H9 (cell line): ENCODE results near the gene KIF26B. TPM values are rescaled to one million over a fixed set of nuclear protein-coding genes. Genes with fewer than 3 reads are reported as not detected.

ENCODE experiments used
- DNase-seq: peaks from one replicate; pipeline ENCODE4 v3.0.0-alpha.2; 2017
- H2AFZ ChIP-seq: one replicate; pipeline ENCODE4 v1.6.1; 2013; ENCODE audit warnings: mild to moderate bottlenecking, low read length, control low read depth, moderate library complexity
- H2AK5ac ChIP-seq: 2 replicates; pipeline ENCODE4 v1.6.1; 2013; ENCODE audit warnings: low read length, control low read depth, mixed read lengths; ENCODE audit not compliant: insufficient read length
- H2BK120ac ChIP-seq: one replicate; pipeline ENCODE4 v1.6.1; 2013; ENCODE audit warnings: low read depth, mild to moderate bottlenecking, low read length, control low read depth, inconsistent platforms; ENCODE audit not compliant: poor library complexity, severe bottlenecking
- H2BK12ac ChIP-seq: 2 replicates; pipeline ENCODE4 v1.6.1; 2013; ENCODE audit warnings: low read length, control low read depth, mixed read lengths, low read depth; ENCODE audit not compliant: insufficient read length
- H2BK15ac ChIP-seq: 2 replicates; pipeline ENCODE4 v1.6.1; 2013; ENCODE audit warnings: low read depth, low read length, control low read depth
- H2BK20ac ChIP-seq: one replicate; pipeline ENCODE4 v1.6.1; 2013; ENCODE audit warnings: low read depth, mild to moderate bottlenecking, low read length, control low read depth, inconsistent platforms; ENCODE audit not compliant: poor library complexity, severe bottlenecking
- H2BK5ac ChIP-seq: 2 replicates; pipeline ENCODE4 v1.6.1; 2013; ENCODE audit warnings: low read length, control low read depth, mixed read lengths; ENCODE audit not compliant: insufficient read length
- H3K14ac ChIP-seq: 2 replicates; pipeline ENCODE4 v1.6.1; 2013; ENCODE audit warnings: low read length, control low read depth; ENCODE audit not compliant: insufficient read depth
- H3K18ac ChIP-seq: 2 replicates; pipeline ENCODE4 v1.6.1; 2013; ENCODE audit warnings: low read depth, mild to moderate bottlenecking, mixed read lengths, low read length, control low read depth; ENCODE audit not compliant: insufficient read length
- H3K23ac ChIP-seq: 2 replicates; pipeline ENCODE4 v1.6.1; 2013; ENCODE audit warnings: low read length, control low read depth, mixed read lengths, low read depth; ENCODE audit not compliant: insufficient read length
- H3K23me2 ChIP-seq: 2 replicates; pipeline ENCODE4 v1.6.1; 2013; ENCODE audit warnings: low read depth, mild to moderate bottlenecking, mixed read lengths, low read length, control low read depth; ENCODE audit not compliant: insufficient read length, poor library complexity, severe bottlenecking
- H3K27ac ChIP-seq: 2 replicates; pipeline ENCODE4 v1.5.1; 2013; ENCODE audit warnings: low read length, control low read depth, mixed read lengths, low read depth; ENCODE audit not compliant: insufficient read length
- H3K27me3 ChIP-seq: 2 replicates; pipeline ENCODE4 v1.6.1; 2013; ENCODE audit warnings: low read length, control low read depth, inconsistent platforms; ENCODE audit not compliant: insufficient read depth
- H3K4ac ChIP-seq: 2 replicates; pipeline ENCODE4 v1.6.1; 2013; ENCODE audit warnings: low read depth, mild to moderate bottlenecking, control low read depth, inconsistent platforms, low read length, moderate library complexity
- H3K4me1 ChIP-seq: 2 replicates; pipeline ENCODE4 v1.6.1; 2013; ENCODE audit warnings: low read length, control low read depth, inconsistent platforms; ENCODE audit not compliant: insufficient read depth
- H3K4me2 ChIP-seq: 2 replicates; pipeline ENCODE4 v1.6.1; 2013; ENCODE audit warnings: low read length, control low read depth, mixed read lengths; ENCODE audit not compliant: insufficient read length, insufficient read depth
- H3K56ac ChIP-seq: 2 replicates; pipeline ENCODE4 v1.6.1; 2013; ENCODE audit warnings: low read depth, mild to moderate bottlenecking, mixed read lengths, low read length, control low read depth; ENCODE audit not compliant: insufficient read length
- H3K79me1 ChIP-seq: 2 replicates; pipeline ENCODE4 v1.6.1; 2013; ENCODE audit warnings: low read depth, mild to moderate bottlenecking, moderate library complexity, low read length, control low read depth, inconsistent platforms; ENCODE audit not compliant: insufficient read depth, poor library complexity, severe bottlenecking
- H3K79me2 ChIP-seq: 2 replicates; pipeline ENCODE4 v1.6.1; 2013; ENCODE audit warnings: low read length, control low read depth, inconsistent platforms; ENCODE audit not compliant: insufficient read depth
- H3K9ac ChIP-seq: 2 replicates; pipeline ENCODE4 v1.6.1; 2013; ENCODE audit warnings: low read length, control low read depth, mixed read lengths; ENCODE audit not compliant: insufficient read length; ENCODE audit errors: extremely low read depth
- H3K9me3 ChIP-seq: one replicate; pipeline ENCODE4 v1.6.1; 2013; ENCODE audit warnings: low read depth, low read length, inconsistent platforms; ENCODE audit not compliant: control insufficient read depth
- H3T11ph ChIP-seq: one replicate; pipeline ENCODE4 v1.6.1; 2013; ENCODE audit warnings: mild to moderate bottlenecking, low read length, control low read depth, inconsistent platforms
- H4K20me1 ChIP-seq: one replicate; pipeline ENCODE4 v1.6.1; 2013; ENCODE audit not compliant: control insufficient read depth, insufficient read length, insufficient read depth
- H4K5ac ChIP-seq: 2 replicates; pipeline ENCODE4 v1.6.1; 2013; ENCODE audit warnings: low read depth, mild to moderate bottlenecking, mixed read lengths, low read length, control low read depth; ENCODE audit not compliant: insufficient read length
- H4K8ac ChIP-seq: replicated peaks from 2 replicates; pipeline ENCODE4 v1.6.1; 2013; ENCODE audit warnings: low read length, control low read depth, mixed read lengths, low read depth; ENCODE audit not compliant: insufficient read length
- H4K91ac ChIP-seq: 2 replicates; pipeline ENCODE4 v1.6.1; 2013; ENCODE audit warnings: low read depth, mild to moderate bottlenecking, moderate library complexity, mixed read lengths, low read length, control low read depth; ENCODE audit not compliant: insufficient read length
- H3K27ac Mint-ChIP-seq, 3 experiments: 2 replicates in 2 of 3; 3 replicates in 1 of 3; pipeline ENCODE4 v1.8.0; 2020 to 2021; ENCODE audit warnings: mixed read lengths in 3 of 3, mild to moderate bottlenecking in 1 of 3, moderate library complexity in 1 of 3
- H3K27me3 Mint-ChIP-seq: 2 replicates; pipeline ENCODE4 v1.8.0; 2021; ENCODE audit warnings: low read depth, mild to moderate bottlenecking, moderate library complexity, mixed read lengths
- H3K36me3 Mint-ChIP-seq, 3 experiments: 2 replicates in 2 of 3; 3 replicates in 1 of 3; pipeline ENCODE4 v1.8.0; 2020 to 2021; ENCODE audit warnings: low read depth in 3 of 3, mixed read lengths in 3 of 3; ENCODE audit not compliant: insufficient read depth in 1 of 3
- H3K4me1 Mint-ChIP-seq, 2 experiments: 2 replicates each; pipeline ENCODE4 v1.8.0; 2020; ENCODE audit warnings: mixed read lengths in 2 of 2
- H3K4me3 Mint-ChIP-seq, 2 experiments: 2 replicates in 1 of 2; 3 replicates in 1 of 2; pipeline ENCODE4 v1.8.0; 2020 to 2021; ENCODE audit warnings: mild to moderate bottlenecking in 2 of 2, mixed read lengths in 2 of 2, moderate library complexity in 1 of 2
- H3K9me3 Mint-ChIP-seq, 2 experiments: 2 replicates in 1 of 2; 3 replicates in 1 of 2; pipeline ENCODE4 v1.8.0; 2020; ENCODE audit warnings: mild to moderate bottlenecking in 2 of 2, mixed read lengths in 2 of 2, moderate library complexity in 1 of 2
- CTCF ChIP-seq: fragments of 200-600 bp; sonication (generic); conservative IDR thresholded peaks from 3 replicates; pipeline ENCODE4 v1.8.0; 2021; ENCODE audit warnings: antibody characterized with exemption, mild to moderate bottlenecking
- total RNA-seq: library from RNA; stranded (reverse); gene quantifications from 2 replicates; pipeline ENCODE4 v1.2.1, GENCODE V29; 2021

The KIF26B gene
- total RNA-seq, 1 experiment from 2014 or later = 0.13 TPM

GRCh38 chr1:245270063-245270462 lies 115.3 kb downstream of the KIF26B start:
- H3K4me1 ChIP-seq = no peaks in the 10 kb centered on the region
- H3K14ac ChIP-seq = no peak overlapping the region
- H3K4ac ChIP-seq = no peak overlapping the region
- no peak overlapping the region for H2BK5ac ChIP-seq
- no peaks in the 10 kb centered on the region for H3K9me3 ChIP-seq
- Mint-ChIP-seq H3K9me3 (peaks cover 7 to 13% of the 10 kb centered on the region in 2 experiments), H3K4me1 (peaks cover 13 to 14% of the 10 kb centered on the region in 2 experiments), H3K27me3 (no peaks in the 10 kb centered on the region; the same call in 1 of the 2 replicates), H3K27ac (no peak overlapping the region), H3K4me3 (no peak overlapping the region), H3K36me3 (peaks cover 0 to 5% (median 5%) of the 10 kb centered on the region in 3 experiments; a peak in 3 of 7 replicates)
- no peak overlapping the region for H2BK120ac ChIP-seq
- H2AFZ ChIP-seq = no peak overlapping the region
- H3K56ac ChIP-seq = no peak overlapping the region
- H4K8ac ChIP-seq = no peak overlapping the region
- no peak overlapping the region for H3K27ac ChIP-seq
- no peaks in the 10 kb centered on the region for H3K23me2 ChIP-seq
- no peak overlapping the region for H3K4me2 ChIP-seq
- H3K9ac ChIP-seq = no peak overlapping the region
- no peaks in the 10 kb centered on the region for H3K79me1 ChIP-seq
- no peak overlapping the region for H3K23ac ChIP-seq
- no peak overlapping the region for H4K91ac ChIP-seq
- DNase-seq = no peak
- no peak overlapping the region for H3T11ph ChIP-seq
- no peak for TF ChIP-seq CTCF
- no peak overlapping the region for H2AK5ac ChIP-seq
- H3K27me3 ChIP-seq = no peaks in the 10 kb centered on the region
- no peak overlapping the region for H2BK15ac ChIP-seq
- no peak overlapping the region for H3K18ac ChIP-seq
- no peak overlapping the region for H2BK12ac ChIP-seq
- no peak overlapping the region for H2BK20ac ChIP-seq
- no peak overlapping the region for H4K5ac ChIP-seq
- no peaks in the 10 kb centered on the region for H3K79me2 ChIP-seq
- H4K20me1 ChIP-seq = no peaks in the 10 kb centered on the region
